GM21447 (cell line): ENCODE data around the gene C10orf62.
"Not testable (repeated sequence)": the region's sequence is repeated elsewhere in the genome, so short reads cannot be mapped to it uniquely, and the experiment has no call there.

ENCODE experiments used
- ATAC-seq: cut with Tn5 transposase; IDR thresholded peaks from one replicate; pipeline ENCODE4 v1.9.1; 2021; ENCODE audit not compliant: unreplicated experiment

The C10orf62 gene

GRCh38 chr10:97563337-97563736, 26.2 kb upstream of the C10orf62 start:
- ATAC-seq: no peak

GRCh38 chr10:97564776-97565175, 24.7 kb upstream of the C10orf62 start:
- no peak for ATAC-seq

GRCh38 chr10:97566336-97566996, 23.1 kb upstream of the C10orf62 start:
- no peak for ATAC-seq

GRCh38 chr10:97567891-97568290, 21.6 kb upstream of the C10orf62 start:
- ATAC-seq: no peak

- ATAC-seq: no peak
Observed at GRCh38 chr10:97570146-97570788, 19.3 kb upstream of the C10orf62 start.

GRCh38 chr10:97570789-97571471, 18.6 kb upstream of the C10orf62 start:
- no peak for ATAC-seq

- ATAC-seq: no peak
Observed at GRCh38 chr10:97571622-97572021, 17.9 kb upstream of the C10orf62 start.

- no peak for ATAC-seq
Observed at GRCh38 chr10:97572214-97572989, 17.1 kb upstream of the C10orf62 start, which contains the start of gene ANKRD2. Gene ANKRD2, plus strand, starts transcription at chr10:97572779. Its CDS starts 10 bp downstream, at chr10:97572789.

- ATAC-seq: no peak
Observed at GRCh38 chr10:97573021-97573420, 16.5 kb upstream of the C10orf62 start.

- ATAC-seq: no peak
Observed at GRCh38 chr10:97573672-97574071, 15.8 kb upstream of the C10orf62 start.

GRCh38 chr10:97574374-97575126, 15.0 kb upstream of the C10orf62 start:
- ATAC-seq: no peak

- no peak for ATAC-seq
Observed at GRCh38 chr10:97575127-97575668, 14.3 kb upstream of the C10orf62 start.

GRCh38 chr10:97576487-97576886, 13.0 kb upstream of the C10orf62 start:
- ATAC-seq: not testable (repeated sequence)

GRCh38 chr10:97577701-97578100, 11.8 kb upstream of the C10orf62 start:
- no peak for ATAC-seq

GRCh38 chr10:97578171-97578844, 11.2 kb upstream of the C10orf62 start:
- no peak for ATAC-seq

- no peak for ATAC-seq
Observed at GRCh38 chr10:97580421-97581367, 8.8 kb upstream of the C10orf62 start.

- ATAC-seq: no peak
Observed at GRCh38 chr10:97582169-97582568, 7.4 kb upstream of the C10orf62 start.

- ATAC-seq: no peak
Observed at GRCh38 chr10:97583476-97583875, 6.0 kb upstream of the C10orf62 start.
